Kidney tubule cell (primary cell): ENCODE measurements around the gene PRPF19.
A peak's percentile ranks its signal among the peaks of the same experiment; 100 is the strongest.
"Not testable (repeated sequence)": the region's sequence is repeated elsewhere in the genome, so short reads cannot be mapped to it uniquely, and the experiment has no call there.

ENCODE experiments used
- DNase-seq: peaks from one replicate; pipeline ENCODE4 v3.0.0-alpha.2; 2018; ENCODE audit warnings: low spot score

The PRPF19 gene

DNA sequence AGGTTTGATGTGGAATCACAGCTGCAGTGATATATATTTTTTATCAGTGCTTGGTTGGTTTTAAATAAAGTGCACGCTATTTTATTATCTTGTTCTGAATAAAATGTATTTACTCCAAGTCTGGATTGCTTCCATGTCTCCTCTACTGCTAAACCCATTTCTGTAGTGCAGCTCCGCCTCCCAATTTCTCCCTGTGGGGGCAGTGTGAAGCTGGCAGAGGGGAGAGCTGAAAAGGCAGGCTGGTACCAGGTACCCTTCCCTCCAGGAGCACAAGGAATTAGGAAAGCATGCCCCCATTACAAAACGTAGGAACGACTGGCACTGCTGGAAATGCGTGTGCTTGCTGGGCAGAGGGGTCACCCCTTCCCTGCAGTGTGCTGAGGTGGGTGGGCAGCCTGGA lies 16.9 kb upstream of the PRPF19 start:
- no peak for DNase-seq

DNA sequence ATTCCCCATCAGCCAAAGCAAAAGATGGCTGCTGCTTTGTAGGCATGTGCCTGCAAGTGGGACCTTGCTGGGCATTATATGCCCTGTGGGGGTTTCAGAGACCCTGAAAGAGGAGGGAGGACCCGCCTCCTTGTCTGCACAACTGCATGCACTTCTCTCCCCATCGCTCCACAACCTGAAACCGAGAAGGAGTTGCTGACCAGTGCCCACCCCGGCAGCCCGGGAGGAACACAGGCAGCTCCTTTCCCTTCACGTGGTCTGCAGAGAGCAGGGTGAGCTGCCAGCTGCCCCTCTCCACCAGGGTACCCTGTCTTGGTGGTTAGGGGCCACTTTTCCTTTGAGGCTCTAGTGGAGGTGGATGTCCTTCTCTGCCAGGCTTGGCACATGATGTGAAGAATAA lies 16.5 kb upstream of the PRPF19 start:
- no peak for DNase-seq

DNA sequence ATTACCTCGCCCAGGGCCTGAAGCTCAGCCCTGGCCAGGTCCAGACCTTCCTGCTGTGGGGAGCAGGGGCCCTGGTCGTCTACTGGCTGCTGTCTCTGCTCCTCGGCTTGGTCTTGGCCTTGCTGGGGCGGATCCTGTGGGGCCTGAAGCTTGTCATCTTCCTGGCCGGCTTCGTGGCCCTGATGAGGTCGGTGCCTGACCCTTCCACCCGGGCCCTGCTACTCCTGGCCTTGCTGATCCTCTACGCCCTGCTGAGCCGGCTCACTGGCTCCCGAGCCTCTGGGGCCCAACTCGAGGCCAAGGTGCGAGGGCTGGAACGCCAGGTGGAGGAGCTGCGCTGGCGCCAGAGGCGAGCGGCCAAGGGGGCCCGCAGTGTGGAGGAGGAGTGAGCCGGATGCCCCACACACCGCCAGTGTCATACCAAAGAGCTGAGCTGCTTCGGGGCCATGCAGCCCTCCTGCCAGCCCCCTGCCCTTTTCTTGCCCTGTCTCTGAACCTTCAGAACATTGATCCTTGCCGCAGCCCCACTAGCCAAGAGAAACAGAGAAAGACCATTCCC lies 15.5 kb upstream of the PRPF19 start:
- DNase-seq: no peak

DNA sequence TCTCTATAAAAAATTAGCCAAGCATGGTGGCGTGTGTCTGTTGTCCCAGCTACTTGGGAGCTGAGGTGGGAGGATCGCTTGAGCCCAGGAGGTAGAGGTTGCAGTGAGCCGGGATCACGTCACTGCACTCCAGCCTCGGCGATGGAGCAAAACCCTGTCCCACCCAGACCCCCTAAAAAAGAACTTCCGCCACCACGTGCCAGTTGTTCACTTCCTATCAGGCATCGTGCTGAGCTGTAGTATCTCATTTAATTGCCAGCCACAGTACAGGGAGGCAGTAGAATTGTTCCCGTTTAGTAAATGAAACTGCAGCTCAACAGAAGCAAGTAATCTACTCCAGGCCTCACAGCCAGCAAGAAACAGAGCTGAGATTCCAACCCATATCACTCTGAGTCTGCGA lies 14.9 kb upstream of the PRPF19 start:
- DNase-seq: no peak

DNA sequence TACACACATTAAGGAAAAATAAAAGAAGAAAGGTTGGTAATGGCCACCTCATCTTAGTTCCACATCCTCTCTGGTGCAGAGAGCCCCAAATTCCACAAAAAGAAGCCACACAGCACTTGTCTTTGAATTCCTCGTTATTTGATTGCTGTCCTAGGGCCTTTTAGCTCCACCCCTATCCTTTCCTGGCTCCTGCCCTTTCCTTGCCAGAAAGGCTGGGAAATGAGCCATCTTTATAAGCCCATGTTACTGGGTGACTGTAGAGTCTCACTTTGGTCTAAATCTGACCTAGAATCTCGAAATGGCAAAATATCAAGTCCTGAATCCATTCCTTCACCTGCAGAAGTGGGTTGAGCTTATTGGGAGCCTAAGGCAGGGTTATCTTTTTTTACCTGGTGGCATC lies 13.6 kb upstream of the PRPF19 start:
- DNase-seq: no peak

DNA sequence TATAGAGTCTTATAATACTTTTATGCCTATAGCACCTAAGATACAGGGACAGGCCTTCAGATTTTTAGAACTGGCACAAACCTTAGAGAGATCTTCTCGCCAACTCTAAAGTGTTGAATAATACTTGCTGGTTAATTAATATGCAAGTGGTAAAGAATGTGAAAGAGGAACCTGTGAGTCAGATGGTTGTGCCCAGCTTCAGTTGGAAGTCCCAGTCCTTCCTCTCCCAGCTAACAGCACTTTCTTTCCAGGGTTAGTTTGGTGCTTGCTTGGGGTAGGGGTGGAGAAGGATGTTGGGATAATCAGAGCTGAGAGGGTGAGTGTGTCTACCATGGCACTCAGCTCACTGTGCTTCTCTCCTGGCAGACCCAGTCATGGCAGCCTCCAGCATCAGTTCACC lies 12.9 kb upstream of the PRPF19 start:
- DNase-seq: peak; percentile 69

DNA sequence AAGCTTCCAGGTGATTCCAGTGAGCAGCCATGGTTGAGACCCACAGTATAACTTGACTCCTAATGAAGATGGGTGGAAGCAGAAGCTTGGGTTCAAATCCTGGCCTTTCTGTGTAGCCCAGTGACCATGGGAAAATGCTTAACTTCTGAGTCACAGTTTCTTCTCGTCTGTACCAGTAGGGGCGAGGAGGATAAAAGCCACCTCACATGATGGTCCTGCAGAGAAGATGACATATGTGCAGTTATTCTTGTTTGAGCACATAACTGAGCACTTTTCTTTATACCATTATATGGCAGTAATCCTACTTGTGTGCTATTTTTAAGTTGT lies 12.5 kb upstream of the PRPF19 start:
- no peak for DNase-seq

DNA sequence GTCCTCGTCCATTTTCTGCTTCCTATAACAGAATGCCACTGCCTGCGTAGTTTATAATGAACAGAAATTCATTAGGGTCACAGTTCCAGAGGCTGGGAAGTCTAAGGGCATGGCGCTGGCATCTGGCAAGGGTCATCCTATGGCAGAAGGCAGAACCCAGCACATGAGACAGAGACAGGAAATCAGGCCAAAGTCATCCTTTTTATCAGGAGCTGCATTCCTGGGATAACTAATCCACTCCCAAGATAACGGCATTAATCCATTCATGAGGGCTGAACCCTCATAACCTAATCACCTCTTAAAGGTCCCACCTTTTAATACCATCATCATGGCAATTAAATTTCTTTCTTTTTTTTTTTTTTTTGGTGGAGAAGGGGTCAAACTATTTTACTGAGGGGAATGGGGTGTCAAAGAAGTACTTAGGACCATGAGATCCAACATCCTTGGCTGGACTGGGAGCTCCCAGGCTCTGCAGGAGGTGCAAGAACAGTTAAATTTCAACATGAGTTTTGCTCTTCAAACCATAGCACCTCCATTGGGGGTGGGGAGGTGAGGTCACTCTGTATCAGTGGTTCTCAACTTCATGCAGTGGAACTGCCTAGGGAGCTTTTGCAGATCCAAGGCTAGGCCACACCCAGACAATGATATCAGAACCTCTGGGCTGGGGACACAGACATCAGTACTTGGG lies 12.0 kb upstream of the PRPF19 start:
- peak; percentile 86 for DNase-seq

DNA sequence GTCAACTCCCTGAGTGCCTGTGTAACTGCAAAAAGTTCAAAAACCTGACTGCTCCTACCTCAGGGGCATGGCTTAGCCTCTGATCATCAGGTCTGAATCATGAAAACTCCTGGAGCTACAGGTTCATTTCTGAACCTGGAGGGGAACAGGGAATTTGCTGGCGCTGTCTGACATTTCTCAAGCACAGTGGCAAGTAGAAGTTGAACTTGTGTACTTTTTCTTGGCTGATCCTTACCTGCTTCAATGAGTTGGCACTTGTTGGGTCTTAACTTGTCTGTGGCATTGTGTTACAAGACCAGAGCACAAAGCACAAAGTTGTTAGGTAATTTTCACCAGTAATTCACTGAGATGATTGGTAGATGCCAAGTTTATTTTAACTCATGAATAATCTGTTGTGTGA lies 10.9 kb upstream of the PRPF19 start:
- no peak for DNase-seq

DNA sequence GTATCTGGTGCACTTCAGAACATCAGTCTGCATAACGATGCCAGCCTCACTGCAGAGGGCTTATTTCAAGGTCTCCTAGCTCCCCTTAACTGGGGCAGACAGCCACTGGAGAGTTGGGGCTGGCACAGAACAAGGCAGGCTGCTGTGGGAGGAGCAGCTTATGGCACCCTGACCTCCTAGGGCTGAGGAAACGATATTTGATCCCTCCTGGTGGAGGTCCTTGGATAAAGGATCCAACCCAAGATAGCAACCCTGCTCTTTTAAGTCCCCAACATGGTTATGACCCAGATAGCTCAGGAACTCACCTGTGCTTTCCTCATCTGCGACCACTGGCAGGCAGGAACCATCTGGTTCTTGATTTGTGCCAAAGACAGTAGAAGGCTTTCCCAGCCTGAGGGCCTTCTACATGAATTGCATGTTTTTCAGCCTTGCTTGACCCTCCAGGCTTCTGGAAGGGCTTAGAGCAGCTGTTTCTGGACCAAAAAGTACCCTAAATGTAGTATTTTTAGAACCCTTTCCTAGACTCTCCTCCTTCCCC lies 10.4 kb upstream of the PRPF19 start:
- DNase-seq: no peak

DNA sequence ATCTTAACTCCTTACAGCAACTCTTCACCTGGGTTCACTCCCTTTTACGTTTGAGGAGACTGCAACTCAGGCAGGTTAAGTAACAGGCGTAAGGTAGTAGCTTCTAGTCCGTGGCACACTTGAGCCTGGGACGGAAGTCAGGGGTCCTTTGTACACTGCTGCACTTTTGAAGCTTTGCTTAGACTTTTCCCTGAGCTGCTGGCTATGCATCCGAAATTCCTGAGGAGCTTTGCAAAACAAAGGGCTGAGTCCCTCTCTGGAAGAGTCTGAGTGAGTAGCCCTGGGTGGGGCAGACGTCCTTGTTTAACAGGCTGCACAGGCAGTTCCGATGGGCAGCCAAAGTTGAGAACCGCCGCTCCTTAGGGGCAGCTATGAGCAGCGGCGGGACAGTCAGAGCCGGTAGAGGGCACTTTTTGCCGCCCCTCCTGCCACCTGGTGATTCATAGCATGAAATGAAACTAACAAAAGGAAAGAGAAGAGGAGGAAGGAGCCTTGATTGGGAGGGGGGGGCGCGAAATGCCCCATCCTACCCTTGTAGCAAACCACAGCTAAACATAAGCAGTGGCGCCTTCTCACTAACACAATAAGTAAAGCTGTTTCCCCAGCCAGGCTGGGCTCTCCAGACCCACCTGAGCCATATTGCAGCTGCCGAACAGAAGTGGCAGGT lies 9.0 kb upstream of the PRPF19 start:
- DNase-seq: peak; percentile 86

DNA sequence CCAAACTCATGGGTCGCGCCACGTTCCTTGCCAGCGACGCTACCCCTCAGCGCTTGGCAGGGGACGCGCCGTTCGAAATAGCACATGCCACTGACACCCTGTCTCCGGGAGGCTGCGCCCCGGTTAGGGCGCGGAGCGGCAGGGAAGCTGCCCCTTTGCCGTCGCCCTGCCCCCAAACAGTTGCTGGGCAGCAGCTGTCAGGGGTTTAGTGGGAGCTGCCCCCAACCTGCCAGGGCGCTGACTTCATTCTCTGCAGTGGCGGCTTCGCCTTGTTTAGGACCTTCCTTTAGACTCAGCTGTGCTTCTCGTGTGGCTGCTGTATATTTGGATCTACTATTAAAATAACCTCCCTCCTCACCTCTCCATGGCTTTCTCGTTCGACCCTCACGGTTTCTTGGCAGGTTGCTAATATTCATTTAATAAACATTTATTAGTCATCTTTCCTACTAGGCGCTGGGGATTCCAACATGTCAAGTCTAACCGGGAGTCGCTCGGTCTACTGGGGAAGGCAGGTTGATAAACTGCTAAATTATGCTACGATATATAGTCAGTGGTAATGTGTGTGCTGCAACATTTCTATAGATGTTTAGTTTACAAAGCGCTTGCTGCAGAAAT lies 8.4 kb upstream of the PRPF19 start:
- DNase-seq: peak; percentile 45

DNA sequence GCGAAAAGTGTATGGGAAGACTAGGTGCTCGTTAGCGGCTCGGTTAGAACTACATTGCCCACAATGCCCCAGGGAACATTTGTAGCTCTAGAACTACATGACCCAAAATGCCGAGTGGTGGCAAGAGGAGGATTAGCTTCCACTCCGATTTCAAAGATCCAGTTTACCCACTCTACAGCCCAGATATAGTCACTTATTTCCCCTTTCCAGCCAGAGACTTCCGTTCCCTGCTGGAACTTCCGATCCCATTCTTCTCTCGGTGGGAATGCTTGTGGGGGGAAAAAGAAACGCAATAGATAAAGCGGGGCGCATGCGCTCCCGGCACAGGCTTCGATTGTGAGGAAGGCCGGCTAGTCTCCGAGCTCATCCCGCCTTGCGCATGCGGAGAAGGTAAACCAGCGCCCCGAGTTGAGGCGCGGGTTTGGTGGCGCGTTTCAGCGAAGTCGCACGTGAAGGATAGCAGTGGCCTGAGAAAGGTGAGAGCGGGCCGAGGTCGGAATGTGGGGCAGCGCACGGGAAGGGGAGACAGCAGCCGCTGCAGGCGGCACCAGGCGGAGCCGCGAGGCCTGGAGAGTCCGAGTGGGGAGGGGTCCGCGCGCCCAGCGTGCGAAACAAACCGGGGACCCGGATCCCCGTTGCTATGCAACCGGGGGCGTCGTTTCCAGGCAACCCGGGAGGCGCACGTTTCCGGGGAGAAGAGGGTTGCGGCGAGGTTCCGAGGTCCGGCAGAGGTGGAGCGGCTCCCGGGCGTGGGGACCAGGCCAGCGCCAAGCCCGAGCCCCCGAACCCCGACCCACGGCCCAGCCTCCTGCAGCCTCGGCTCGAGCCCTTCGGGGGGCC lies 7.6 kb upstream of the PRPF19 start, which contains the start of gene TMEM109:
Gene TMEM109, plus strand, starts transcription at position 366 of the 840 bp plus-strand sequence. CDS start 5,536 bp downstream, outside the sequence.
- peak; percentile 88 for DNase-seq

DNA sequence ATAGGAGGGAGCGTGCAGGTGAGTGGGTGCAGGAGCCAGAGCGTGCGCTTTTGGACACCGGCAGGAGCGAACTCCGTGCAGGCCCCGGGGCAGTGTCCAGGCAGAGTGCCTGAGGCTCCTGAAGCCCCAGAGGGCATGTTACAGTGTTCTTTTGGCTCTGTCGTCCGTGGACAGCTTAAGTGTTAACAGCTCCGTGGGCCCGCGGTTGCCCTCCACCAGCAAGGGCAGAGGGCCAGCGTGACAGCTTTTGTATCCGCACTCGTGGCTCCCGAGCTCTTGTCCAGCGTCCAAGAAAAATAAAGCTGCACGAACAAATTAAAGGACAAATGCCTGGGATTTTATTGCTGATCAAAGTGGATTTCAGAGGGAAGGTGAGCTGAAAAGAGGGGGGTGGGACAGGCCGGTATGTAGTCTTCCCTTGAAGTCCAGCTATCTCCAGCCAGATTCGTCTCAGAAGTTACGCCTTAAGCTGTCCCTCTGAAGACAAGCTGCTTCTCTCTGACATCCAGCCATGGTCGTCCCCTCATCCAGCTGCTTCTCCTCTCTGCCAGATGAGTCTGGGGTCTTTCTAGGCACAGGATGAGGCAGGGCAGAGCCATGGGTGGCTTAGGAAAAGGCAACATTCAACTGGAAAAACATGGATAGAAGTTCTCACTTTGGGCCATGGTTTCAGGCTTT lies 6.6 kb upstream of the PRPF19 start:
- no peak for DNase-seq

DNA sequence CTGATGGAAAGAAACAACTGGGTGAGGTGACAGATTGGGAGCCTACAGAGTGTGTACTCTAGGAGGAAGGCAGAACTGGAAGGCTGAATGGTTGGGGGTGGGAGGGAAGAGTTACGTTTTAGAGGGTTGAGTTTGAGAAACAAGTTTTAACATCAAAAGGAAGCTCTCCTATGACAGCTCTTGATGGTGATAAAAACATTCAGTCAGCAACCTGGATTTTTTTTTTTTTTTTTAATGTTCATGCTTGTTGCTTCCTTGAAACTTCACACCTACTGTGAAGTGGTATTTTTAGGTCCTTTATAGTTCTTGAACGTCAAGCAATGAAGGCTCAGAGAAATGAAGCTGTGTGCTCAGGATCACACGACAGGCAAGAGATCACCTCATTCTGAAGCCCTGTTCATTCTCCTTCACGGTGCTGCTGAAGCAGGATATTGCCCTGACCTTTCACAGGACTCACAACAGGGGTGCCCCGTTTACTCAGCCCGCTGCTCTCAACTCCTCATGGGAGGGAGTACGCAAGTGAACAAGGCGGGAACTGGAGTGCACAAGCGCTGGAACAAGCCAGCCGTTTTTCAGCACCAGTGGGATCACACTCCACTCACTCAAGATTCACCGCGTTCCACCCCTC lies 6.0 kb upstream of the PRPF19 start:
- no peak for DNase-seq

DNA sequence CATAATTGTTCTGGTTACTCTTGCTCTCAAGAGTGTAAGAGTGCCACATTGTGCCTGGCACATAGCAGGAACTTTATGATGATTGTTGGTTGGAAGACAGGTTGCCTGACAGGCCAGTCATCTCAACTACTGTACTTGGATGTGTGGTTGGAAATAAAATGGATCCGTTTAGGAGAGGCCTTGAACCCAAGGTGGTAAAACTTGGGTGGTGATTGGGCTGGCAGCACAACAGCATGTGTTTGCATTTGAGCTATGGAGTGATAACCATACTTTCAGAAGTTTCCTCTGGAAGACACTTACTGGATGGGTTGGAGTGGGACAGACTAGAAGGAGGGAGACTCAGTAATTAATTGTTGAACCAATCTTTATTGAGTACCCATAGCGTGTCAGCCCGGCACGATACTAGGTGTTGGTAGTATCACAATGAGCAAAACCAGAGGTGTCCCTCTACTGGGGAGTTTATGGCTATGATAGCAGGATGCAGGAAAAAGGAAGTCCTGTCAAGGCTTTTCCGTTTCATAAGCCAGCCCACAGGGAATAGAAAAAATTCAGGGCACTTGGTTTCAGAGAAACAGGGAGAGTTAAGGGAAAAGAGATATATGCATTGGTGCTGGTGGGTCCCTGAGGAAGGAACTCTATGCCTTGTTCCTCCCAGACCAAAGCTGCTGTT lies 4.5 kb upstream of the PRPF19 start:
- no peak for DNase-seq

DNA sequence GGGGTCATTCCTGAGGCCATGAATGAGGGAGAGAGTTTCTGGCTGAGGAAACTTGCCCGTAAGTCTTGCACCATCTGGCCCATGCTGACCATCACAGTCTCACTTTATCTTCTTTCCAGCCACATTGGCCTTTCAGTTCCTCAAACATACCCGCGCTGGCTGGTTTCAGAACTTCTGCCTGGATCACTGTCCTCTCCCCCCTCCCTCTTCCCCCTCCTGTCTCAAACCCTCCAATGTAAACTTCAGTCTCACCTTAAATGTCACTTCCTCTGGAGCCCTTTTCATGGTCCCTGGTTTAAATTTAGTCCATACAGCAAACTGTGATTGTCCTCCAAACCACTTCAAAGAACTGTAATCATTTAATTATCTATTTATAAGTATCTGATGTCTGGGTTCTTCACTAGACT lies 3.9 kb upstream of the PRPF19 start:
- no peak for DNase-seq

DNA sequence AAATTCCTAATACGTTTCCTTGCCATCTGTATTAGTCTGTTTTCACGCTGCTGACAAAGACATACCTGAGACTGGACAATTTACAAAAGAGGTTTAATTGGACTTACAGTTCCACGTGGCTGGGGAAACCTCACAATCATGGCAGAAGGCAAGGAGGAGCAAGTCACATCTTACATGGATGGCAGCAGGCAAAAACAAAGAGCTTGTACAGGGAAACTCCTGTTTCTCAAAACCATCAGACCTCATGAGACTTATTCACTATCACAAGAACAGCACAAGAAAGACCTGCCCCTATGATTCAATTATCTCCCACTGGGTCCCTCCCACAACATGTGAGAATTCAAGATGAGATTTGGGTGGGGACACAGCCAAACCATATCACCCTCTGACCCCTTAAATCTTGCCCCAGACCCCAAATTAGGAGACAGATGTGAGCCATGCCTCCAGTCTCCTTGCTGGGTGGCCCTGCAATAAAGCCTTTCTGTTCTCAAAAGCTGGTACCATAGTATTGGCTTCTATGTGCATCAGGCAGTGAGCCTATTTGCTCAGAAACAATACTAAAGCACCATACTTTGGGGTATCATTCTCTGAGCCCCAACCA lies 3.4 kb upstream of the PRPF19 start:
- not testable (repeated sequence) for DNase-seq

DNA sequence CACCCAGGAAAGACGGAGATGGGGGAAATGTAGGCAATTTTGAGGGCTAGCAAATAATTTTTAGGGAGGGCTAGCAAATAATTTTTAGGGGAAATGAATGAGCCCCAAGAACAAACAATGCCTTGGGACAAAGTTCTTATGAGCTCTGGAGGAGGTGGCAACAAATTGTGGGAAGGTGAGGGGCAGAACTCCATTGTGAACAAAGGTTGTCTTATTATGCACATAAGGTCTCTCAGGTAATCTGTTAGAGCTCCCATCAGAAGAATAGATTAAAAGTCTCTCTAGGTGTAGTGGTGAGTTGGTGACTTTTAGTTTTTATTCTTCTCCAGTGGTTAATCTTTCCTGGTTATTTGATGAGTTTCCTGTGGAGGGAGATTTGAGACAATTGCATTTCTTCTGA lies 2.4 kb upstream of the PRPF19 start:
- DNase-seq: no peak

DNA sequence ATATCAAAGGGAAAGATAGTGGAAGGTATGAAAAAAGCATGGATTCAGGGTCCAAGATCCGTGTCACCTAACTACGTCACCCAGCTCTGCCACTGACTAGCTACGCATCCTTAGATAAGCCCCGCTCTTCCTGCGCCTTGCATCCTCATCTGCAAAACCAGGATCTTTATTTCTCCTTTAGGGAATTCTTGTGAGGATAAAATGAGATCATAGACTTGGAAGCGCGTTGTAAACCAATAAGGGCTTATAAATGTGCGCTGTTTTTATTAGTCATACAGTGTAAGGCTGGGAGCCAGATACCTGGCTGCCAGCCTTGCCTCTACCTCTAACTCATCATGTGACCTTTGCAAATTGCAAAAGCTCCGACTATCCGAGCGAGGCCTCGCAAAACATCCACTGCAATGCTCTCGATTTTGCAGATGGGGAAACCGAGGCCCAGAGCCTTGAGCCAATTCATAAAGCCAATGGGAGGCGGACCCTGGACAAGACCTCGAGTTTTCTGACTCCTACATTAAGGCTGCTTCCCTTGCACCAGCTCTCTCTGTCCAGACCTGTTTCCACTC lies 753 bp downstream of the PRPF19 start:
- peak; percentile 76 for DNase-seq
